ENCODE results near the gene PDPR.
"Not testable (repeated sequence)": the region's sequence is repeated elsewhere in the genome, so short reads cannot be mapped to it uniquely, and the experiment has no call there.

GRCh38 chr16:70198666-70199065 lies 84.5 kb downstream of the PDPR start:
- TF ChIP-seq CTCF, POLR2A (IDR thresholded peaks at IDR 0.05): not testable (repeated sequence)
